ENCODE measurements around the gene ATF7IP2. TPM values are rescaled to one million over a fixed set of nuclear protein-coding genes. Genes with fewer than 3 reads are reported as not detected.

Gene ATF7IP2
- total and polyA plus RNA-seq, 2 donors (not counting 3 experiments of a cell fraction or from before 2014, with no cell fraction given) = 9.7 to 14.6 TPM

GRCh38 chr16:10517868-10518267 lies 132.0 kb downstream of the ATF7IP2 start:
- ChIA-PET POLR2A (no interaction called here), CTCF (interaction anchor here (1.9 to 5.8 kb wide), 2 partner anchors 218 to 401 kb away, joined by 6 to 189 read pairs; no protein-coding TSS in a partner anchor)
- no peaks in the 10 kb centered on the region for H3K4me1 ChIP-seq (ENCODE audit: control insufficient read depth, extremely low read depth, insufficient read depth, low read length)
- FAIRE-seq (no peak), DNase-seq (ENCODE audit: low read depth, low spot score) (no peak)
- no peak overlapping the region for H3K4me3 ChIP-seq (replicated peaks in 1 of 3; ENCODE audit: insufficient read depth in 1 of 3, low read depth in 1 of 3, low read length in 3 of 3)
- BruUV-seq (replicated peaks) = no TSS peak
- H4K20me1 ChIP-seq (replicated peaks; ENCODE audit: control insufficient read depth, extremely low read depth, insufficient read depth, low read length) = no peaks in the 10 kb centered on the region
- H3K27ac ChIP-seq (ENCODE audit: insufficient read depth, low read depth, low read length) = no peak overlapping the region
- TF ChIP-seq CTCF (IDR thresholded peaks at IDR 0.05; ENCODE audit: extremely low read depth in 1 of 2, insufficient read depth in 1 of 2, low read depth in 1 of 2, low read length in 2 of 2) (no peak), EZH2 (IDR thresholded peaks at IDR 0.05; ENCODE audit: borderline replicate concordance, low read depth, low read length, severe bottlenecking) (no peak), FOS (IDR thresholded peaks at IDR 0.05; ENCODE audit: borderline replicate concordance, insufficient read depth, low read length) (no peak), POLR2A (IDR thresholded peaks at IDR 0.05; ENCODE audit: low read depth, low read length) (no peak), MYC (IDR thresholded peaks at IDR 0.05; ENCODE audit: low read depth, low read length) (no peak), GATA2 (IDR thresholded peaks at IDR 0.05; ENCODE audit: insufficient read depth, insufficient read length, low read depth, low read length) (no peak), JUN (IDR thresholded peaks at IDR 0.05; ENCODE audit: borderline replicate concordance, insufficient read depth, insufficient read length, low read depth) (no peak)
- no peaks in the 10 kb centered on the region for H3K79me2 ChIP-seq (ENCODE audit: control insufficient read depth, insufficient read depth, low read length)
- H3K9me3 ChIP-seq (replicated peaks; ENCODE audit: control insufficient read depth, insufficient read depth, low read length) = no peaks in the 10 kb centered on the region
- no peak overlapping the region for H3K9ac ChIP-seq (replicated peaks; ENCODE audit: extremely low read depth, insufficient read depth, low read length)
- dilution Hi-C loops (cut with MboI; ENCODE audit: extremely low pct_ligation_motif_present, low sequenced_read_pairs) = no loop called here
- peaks cover 0 to 4% of the 10 kb centered on the region in 2 experiments for H3K27me3 ChIP-seq (ENCODE audit: control insufficient read depth in 2 of 2, insufficient read depth in 2 of 2, low read length in 2 of 2)
- H3K4me2 ChIP-seq (ENCODE audit: insufficient read depth, low read length) = no peak overlapping the region
- H3K36me3 ChIP-seq (ENCODE audit: control insufficient read depth in 2 of 2, extremely low read depth in 1 of 2, insufficient read depth in 2 of 2, low read length in 2 of 2) = no peaks in the 10 kb centered on the region
- no peaks in the 10 kb centered on the region for H3K9me1 ChIP-seq (replicated peaks; ENCODE audit: control insufficient read depth, extremely low read depth, insufficient read depth, low read length)
- intact Hi-C loops (cut with micrococcal nuclease) = no loop called here
- no peak overlapping the region for H2AFZ ChIP-seq (ENCODE audit: low read depth, low read length)
